ENCODE results near the gene PROSER2.

GRCh38 chr10:11864727-11865126 is 41.6 kb downstream of the PROSER2 start:
- TF ChIP-seq CTCF (IDR thresholded peaks at IDR 0.05) (no peak), POLR2A (IDR thresholded peaks at IDR 0.05) (no peak)

Measured in Peyer's patch (tissue), 4 donors.